ENCODE data around the gene ZP2.

ZP2 gene

GRCh38 chr16:21236831-21237230 lies 25.5 kb upstream of the ZP2 start:
- no peaks in the 10 kb centered on the region for H3F3A ChIP-seq (ENCODE audit: low read depth)
- no peaks in the 10 kb centered on the region for H3K36me3 ChIP-seq (ENCODE audit: insufficient read depth, low read length)
- no peaks in the 10 kb centered on the region for H3K4me1 ChIP-seq (ENCODE audit: insufficient read depth, low read length, poor library complexity, severe bottlenecking)
- H3K9me3 ChIP-seq (ENCODE audit: insufficient read depth, low read depth, low read length), result no peaks in the 10 kb centered on the region
- H2AFZ ChIP-seq (ENCODE audit: low read length), result no peak overlapping the region
- no peak for TF ChIP-seq EZH2phosphoT487 (IDR thresholded peaks at IDR 0.05; ENCODE audit: borderline replicate concordance)
- no peak for TF ChIP-seq CTCF (conservative IDR thresholded peaks at IDR 0.05; ENCODE audit: low read length)
- no peaks in the 10 kb centered on the region for H3K9me2 ChIP-seq (replicated peaks; ENCODE audit: low read depth, low read length)
- H3K9ac ChIP-seq (ENCODE audit: low read depth, low read length, poor library complexity, severe bottlenecking), result no peak overlapping the region
- H3K27me3 ChIP-seq (ENCODE audit: insufficient read depth, low read length, poor library complexity, severe bottlenecking), result no peaks in the 10 kb centered on the region
- H3K79me2 ChIP-seq (ENCODE audit: insufficient read depth, low read length), result no peaks in the 10 kb centered on the region
- no peak overlapping the region for H3K4me3 ChIP-seq (ENCODE audit: low read length, poor library complexity, severe bottlenecking)
- no peaks in the 10 kb centered on the region for H4K20me1 ChIP-seq (ENCODE audit: insufficient read depth, low read length, poor library complexity, severe bottlenecking)
- no peak overlapping the region for H3K4me2 ChIP-seq (ENCODE audit: low read depth, low read length, poor library complexity, severe bottlenecking)

- Histone ChIP-seq H3K4me3 (ENCODE audit: low read length, poor library complexity, severe bottlenecking) (no peak overlapping the region), H3K36me3 (ENCODE audit: insufficient read depth, low read length) (no peaks in the 10 kb centered on the region), H3K9me3 (ENCODE audit: insufficient read depth, low read depth, low read length) (no peaks in the 10 kb centered on the region), H3K4me1 (ENCODE audit: insufficient read depth, low read length, poor library complexity, severe bottlenecking) (no peaks in the 10 kb centered on the region), H4K20me1 (ENCODE audit: insufficient read depth, low read length, poor library complexity, severe bottlenecking) (no peaks in the 10 kb centered on the region), H3K9me2 (replicated peaks; ENCODE audit: low read depth, low read length) (no peaks in the 10 kb centered on the region), H3K79me2 (ENCODE audit: insufficient read depth, low read length) (no peaks in the 10 kb centered on the region), H2AFZ (ENCODE audit: low read length) (no peak overlapping the region), H3K4me2 (ENCODE audit: low read depth, low read length, poor library complexity, severe bottlenecking) (no peak overlapping the region), H3K27me3 (ENCODE audit: insufficient read depth, low read length, poor library complexity, severe bottlenecking) (no peaks in the 10 kb centered on the region), H3F3A (ENCODE audit: low read depth) (no peaks in the 10 kb centered on the region), H3K9ac (ENCODE audit: low read depth, low read length, poor library complexity, severe bottlenecking) (no peak overlapping the region)
- TF ChIP-seq EZH2phosphoT487 (IDR thresholded peaks at IDR 0.05; ENCODE audit: borderline replicate concordance) (no peak), CTCF (conservative IDR thresholded peaks at IDR 0.05; ENCODE audit: low read length) (no peak)
These were observed 23.8 kb upstream of the ZP2 start for GRCh38 chr16:21235199-21235585.

- Histone ChIP-seq H4K20me1 (ENCODE audit: insufficient read depth, low read length, poor library complexity, severe bottlenecking) (no peaks in the 10 kb centered on the region), H3K9ac (ENCODE audit: low read depth, low read length, poor library complexity, severe bottlenecking) (no peak within 1 kb of the TSS), H3K36me3 (ENCODE audit: insufficient read depth, low read length) (no peaks in the 10 kb centered on the region), H3K9me3 (ENCODE audit: insufficient read depth, low read depth, low read length) (no peaks in the 10 kb centered on the region), H3K4me1 (ENCODE audit: insufficient read depth, low read length, poor library complexity, severe bottlenecking) (no peaks in the 10 kb centered on the region), H3K4me2 (ENCODE audit: low read depth, low read length, poor library complexity, severe bottlenecking) (no peak within 1 kb of the TSS), H3K79me2 (ENCODE audit: insufficient read depth, low read length) (no peaks in the 10 kb centered on the region), H3K27me3 (ENCODE audit: insufficient read depth, low read length, poor library complexity, severe bottlenecking) (no peaks in the 10 kb centered on the region), H3K4me3 (ENCODE audit: low read length, poor library complexity, severe bottlenecking) (no peak within 1 kb of the TSS), H2AFZ (ENCODE audit: low read length) (no peak within 1 kb of the TSS), H3K9me2 (replicated peaks; ENCODE audit: low read depth, low read length) (no peaks in the 10 kb centered on the region), H3F3A (ENCODE audit: low read depth) (no peaks in the 10 kb centered on the region)
- TF ChIP-seq EZH2phosphoT487 (IDR thresholded peaks at IDR 0.05; ENCODE audit: borderline replicate concordance) (no peak), CTCF (conservative IDR thresholded peaks at IDR 0.05; ENCODE audit: low read length) (no peak)
These were observed 22.3 kb upstream of the ZP2 start, which contains the start of gene ANKS4B for GRCh38 chr16:21233521-21234150. ANKS4B (plus strand) TSS chr16:21233699; CDS start chr16:21233738, 39 bp downstream.
